Measurements from ENCODE around the gene SIRPD.

The SIRPD gene

DNA sequence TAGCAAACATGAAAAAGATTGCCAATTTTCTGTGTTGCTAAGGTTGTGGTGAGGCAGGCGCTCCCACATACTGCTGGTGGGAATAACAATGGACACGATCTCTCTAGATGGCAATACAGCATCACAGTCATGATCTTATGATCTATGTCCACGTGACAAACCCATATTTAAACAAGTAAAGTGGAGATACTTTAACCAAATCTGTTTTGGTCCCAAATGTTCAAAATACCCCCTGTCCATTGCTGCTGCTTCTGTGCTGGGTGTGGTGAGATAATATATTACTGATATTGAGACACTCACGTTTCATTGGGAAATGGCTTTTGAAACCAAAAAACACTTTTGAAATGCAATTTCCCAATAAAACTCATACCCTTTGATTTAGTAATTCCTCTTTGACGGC is 23.0 kb downstream of the SIRPD start:
- TF ChIP-seq, protein P1, sequence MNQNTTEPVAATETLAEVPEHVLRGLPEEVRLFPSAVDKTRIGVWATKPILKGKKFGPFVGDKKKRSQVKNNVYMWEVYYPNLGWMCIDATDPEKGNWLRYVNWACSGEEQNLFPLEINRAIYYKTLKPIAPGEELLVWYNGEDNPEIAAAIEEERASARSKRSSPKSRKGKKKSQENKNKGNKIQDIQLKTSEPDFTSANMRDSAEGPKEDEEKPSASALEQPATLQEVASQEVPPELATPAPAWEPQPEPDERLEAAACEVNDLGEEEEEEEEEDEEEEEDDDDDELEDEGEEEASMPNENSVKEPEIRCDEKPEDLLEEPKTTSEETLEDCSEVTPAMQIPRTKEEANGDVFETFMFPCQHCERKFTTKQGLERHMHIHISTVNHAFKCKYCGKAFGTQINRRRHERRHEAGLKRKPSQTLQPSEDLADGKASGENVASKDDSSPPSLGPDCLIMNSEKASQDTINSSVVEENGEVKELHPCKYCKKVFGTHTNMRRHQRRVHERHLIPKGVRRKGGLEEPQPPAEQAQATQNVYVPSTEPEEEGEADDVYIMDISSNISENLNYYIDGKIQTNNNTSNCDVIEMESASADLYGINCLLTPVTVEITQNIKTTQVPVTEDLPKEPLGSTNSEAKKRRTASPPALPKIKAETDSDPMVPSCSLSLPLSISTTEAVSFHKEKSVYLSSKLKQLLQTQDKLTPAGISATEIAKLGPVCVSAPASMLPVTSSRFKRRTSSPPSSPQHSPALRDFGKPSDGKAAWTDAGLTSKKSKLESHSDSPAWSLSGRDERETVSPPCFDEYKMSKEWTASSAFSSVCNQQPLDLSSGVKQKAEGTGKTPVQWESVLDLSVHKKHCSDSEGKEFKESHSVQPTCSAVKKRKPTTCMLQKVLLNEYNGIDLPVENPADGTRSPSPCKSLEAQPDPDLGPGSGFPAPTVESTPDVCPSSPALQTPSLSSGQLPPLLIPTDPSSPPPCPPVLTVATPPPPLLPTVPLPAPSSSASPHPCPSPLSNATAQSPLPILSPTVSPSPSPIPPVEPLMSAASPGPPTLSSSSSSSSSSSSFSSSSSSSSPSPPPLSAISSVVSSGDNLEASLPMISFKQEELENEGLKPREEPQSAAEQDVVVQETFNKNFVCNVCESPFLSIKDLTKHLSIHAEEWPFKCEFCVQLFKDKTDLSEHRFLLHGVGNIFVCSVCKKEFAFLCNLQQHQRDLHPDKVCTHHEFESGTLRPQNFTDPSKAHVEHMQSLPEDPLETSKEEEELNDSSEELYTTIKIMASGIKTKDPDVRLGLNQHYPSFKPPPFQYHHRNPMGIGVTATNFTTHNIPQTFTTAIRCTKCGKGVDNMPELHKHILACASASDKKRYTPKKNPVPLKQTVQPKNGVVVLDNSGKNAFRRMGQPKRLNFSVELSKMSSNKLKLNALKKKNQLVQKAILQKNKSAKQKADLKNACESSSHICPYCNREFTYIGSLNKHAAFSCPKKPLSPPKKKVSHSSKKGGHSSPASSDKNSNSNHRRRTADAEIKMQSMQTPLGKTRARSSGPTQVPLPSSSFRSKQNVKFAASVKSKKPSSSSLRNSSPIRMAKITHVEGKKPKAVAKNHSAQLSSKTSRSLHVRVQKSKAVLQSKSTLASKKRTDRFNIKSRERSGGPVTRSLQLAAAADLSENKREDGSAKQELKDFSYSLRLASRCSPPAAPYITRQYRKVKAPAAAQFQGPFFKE (tag by site-specific recombination; IDR thresholded peaks at IDR 0.05; ENCODE audit: borderline replicate concordance) = no peak
- TF ChIP-seq, protein P2, sequence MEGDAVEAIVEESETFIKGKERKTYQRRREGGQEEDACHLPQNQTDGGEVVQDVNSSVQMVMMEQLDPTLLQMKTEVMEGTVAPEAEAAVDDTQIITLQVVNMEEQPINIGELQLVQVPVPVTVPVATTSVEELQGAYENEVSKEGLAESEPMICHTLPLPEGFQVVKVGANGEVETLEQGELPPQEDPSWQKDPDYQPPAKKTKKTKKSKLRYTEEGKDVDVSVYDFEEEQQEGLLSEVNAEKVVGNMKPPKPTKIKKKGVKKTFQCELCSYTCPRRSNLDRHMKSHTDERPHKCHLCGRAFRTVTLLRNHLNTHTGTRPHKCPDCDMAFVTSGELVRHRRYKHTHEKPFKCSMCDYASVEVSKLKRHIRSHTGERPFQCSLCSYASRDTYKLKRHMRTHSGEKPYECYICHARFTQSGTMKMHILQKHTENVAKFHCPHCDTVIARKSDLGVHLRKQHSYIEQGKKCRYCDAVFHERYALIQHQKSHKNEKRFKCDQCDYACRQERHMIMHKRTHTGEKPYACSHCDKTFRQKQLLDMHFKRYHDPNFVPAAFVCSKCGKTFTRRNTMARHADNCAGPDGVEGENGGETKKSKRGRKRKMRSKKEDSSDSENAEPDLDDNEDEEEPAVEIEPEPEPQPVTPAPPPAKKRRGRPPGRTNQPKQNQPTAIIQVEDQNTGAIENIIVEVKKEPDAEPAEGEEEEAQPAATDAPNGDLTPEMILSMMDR (tag by site-specific recombination; IDR thresholded peaks at IDR 0.05) = no peak
- Histone ChIP-seq H3K4me1 (ENCODE audit: control insufficient read depth, insufficient read depth, low read length) (no peaks in the 10 kb centered on the region), H3K9me3 (ENCODE audit: control insufficient read depth, insufficient read depth, low read depth, low read length) (no peaks in the 10 kb centered on the region), H3K27ac (ENCODE audit: extremely low read depth, low read depth, low read length) (no peak overlapping the region), H3K36me3 (ENCODE audit: control insufficient read depth in 2 of 2, insufficient read depth in 1 of 2, low read length in 2 of 2) (no peaks in the 10 kb centered on the region), H3K4me3 (ENCODE audit: low read depth, low read length) (no peak overlapping the region)
- POLR2A ChIA-PET = no interaction called here
- CTCF ChIA-PET = interaction anchor here (1.4 kb wide), 1 partner anchor 31 kb away, joined by 4 read pairs; no protein-coding TSS in a partner anchor

DNA sequence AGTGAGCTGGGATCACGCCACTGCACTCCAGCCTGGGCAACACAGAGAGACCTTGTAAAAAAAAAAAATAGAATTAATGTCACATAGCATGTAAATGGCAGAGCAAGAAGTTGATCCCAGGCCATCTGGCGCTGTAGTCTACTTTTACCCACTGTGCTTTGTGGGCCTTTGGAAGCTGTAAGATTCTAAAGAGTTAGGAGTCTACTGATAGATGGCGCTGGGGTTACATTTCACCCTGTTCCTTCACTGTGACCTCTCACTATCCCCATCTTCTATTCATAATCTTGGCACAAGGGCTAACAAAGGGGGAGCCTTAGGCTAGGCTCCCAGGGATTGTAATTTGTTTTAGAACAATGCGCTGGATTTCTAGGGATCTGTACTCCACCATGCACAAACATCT is 24.4 kb downstream of the SIRPD start:
- Histone ChIP-seq H3K27ac (ENCODE audit: extremely low read depth, low read depth, low read length) (no peak overlapping the region), H3K36me3 (ENCODE audit: control insufficient read depth in 2 of 2, insufficient read depth in 1 of 2, low read length in 2 of 2) (no peaks in the 10 kb centered on the region), H3K4me3 (ENCODE audit: low read depth, low read length) (no peak overlapping the region), H3K9me3 (ENCODE audit: control insufficient read depth, insufficient read depth, low read depth, low read length) (no peaks in the 10 kb centered on the region), H3K4me1 (ENCODE audit: control insufficient read depth, insufficient read depth, low read length) (no peaks in the 10 kb centered on the region)
- CTCF ChIA-PET = no interaction called here
- TF ChIP-seq ZNF488 (tag by site-specific recombination; IDR thresholded peaks at IDR 0.05) (no peak), ZNF112 (tag by site-specific recombination; IDR thresholded peaks at IDR 0.05) (no peak), HOXD13 (CRISPR knock-in tag; IDR thresholded peaks at IDR 0.05; ENCODE audit: borderline replicate concordance) (no peak), RBAK (tag by site-specific recombination; IDR thresholded peaks at IDR 0.05) (no peak), ZNF133 (tag by site-specific recombination; IDR thresholded peaks at IDR 0.05) (no peak), PRDM1 (tag by site-specific recombination; IDR thresholded peaks at IDR 0.05) (no peak), GLIS2 (tag by site-specific recombination; IDR thresholded peaks at IDR 0.05) (no peak), ZNF394 (tag by site-specific recombination; IDR thresholded peaks at IDR 0.05; ENCODE audit: borderline replicate concordance) (no peak), ZBTB48 (tag by site-specific recombination; IDR thresholded peaks at IDR 0.05) (no peak), ZNF423 (tag by site-specific recombination; IDR thresholded peaks at IDR 0.05) (no peak), ZNF664 (tag by site-specific recombination; IDR thresholded peaks at IDR 0.05) (no peak), ZBTB7A (tag by site-specific recombination; IDR thresholded peaks at IDR 0.05; ENCODE audit: low read depth) (no peak), ZNF274 (IDR thresholded peaks at IDR 0.05; ENCODE audit: low read length) (no peak), ZNF274 (tag by site-specific recombination; IDR thresholded peaks at IDR 0.05; ENCODE audit: borderline replicate concordance) (no peak), ZNF114 (tag by site-specific recombination; IDR thresholded peaks at IDR 0.05) (no peak), TSHZ1 (tag by site-specific recombination; IDR thresholded peaks at IDR 0.05; ENCODE audit: borderline replicate concordance) (no peak), SALL2 (tag by site-specific recombination; IDR thresholded peaks at IDR 0.05; ENCODE audit: borderline replicate concordance) (no peak), KLF8 (tag by site-specific recombination; IDR thresholded peaks at IDR 0.05) (no peak), ZNF776 (tag by site-specific recombination; IDR thresholded peaks at IDR 0.05; ENCODE audit: borderline replicate concordance) (no peak)
- POLR2A ChIA-PET = no interaction called here
